Activated CD8-positive, alpha-beta memory T cell treated with anti-CD3 and anti-CD28 coated beads for 4 hours (primary cell): ENCODE data around the gene PYGO1.
"Not testable (repeated sequence)": the region's sequence is repeated elsewhere in the genome, so short reads cannot be mapped to it uniquely, and the experiment has no call there.

ENCODE experiments used
- DNase-seq, 2 donors: peaks; one replicate each; pipeline ENCODE4 v3.0.0-alpha.2; 2020; ENCODE audit warnings: low read depth in 2 of 2

PYGO1 gene

GRCh38 chr15:55564347-55565145 lies 23.6 kb downstream of the PYGO1 start:
- no peak for DNase-seq

DNA sequence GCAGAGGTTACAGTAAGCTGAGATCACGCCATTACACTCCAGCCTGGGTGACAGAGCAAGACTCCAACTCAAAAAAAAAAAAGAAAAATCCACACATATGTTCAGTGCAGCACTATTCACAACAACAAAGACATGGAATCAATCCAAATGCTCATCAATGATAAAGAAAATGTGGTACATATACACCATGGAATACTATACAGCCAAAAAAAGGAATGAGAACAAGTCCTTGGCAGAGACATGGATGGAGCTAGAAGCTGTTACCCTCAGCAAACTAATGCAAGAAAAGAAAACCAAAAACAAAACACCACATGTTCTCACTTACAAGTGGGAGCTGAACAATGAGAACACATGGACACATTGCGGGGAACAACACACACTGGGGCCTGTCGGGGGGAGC lies 25.5 kb downstream of the PYGO1 start:
- no peak for DNase-seq

GRCh38 chr15:55555089-55555488 lies 33.1 kb downstream of the PYGO1 start:
- no peak for DNase-seq

DNA sequence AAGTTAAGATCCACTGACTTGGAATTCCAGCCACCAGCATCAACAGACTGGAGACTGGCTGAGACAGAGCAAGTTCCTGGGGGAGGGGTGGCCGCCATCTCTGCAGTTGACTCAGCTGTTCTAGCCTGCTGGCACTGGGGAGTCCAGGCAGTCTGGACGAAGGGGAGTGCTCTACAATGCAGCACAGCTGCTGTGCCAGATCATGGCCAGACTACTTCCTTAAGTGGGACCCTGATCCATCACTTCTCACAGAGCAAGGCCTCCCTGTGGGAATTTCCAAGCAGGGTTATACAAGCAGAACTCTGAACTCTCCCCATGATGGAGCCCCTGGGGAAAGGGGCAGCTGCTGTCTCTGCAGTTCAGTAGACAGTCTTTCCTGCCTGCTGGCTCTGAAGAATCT lies 35.2 kb downstream of the PYGO1 start:
- no peak for DNase-seq

DNA sequence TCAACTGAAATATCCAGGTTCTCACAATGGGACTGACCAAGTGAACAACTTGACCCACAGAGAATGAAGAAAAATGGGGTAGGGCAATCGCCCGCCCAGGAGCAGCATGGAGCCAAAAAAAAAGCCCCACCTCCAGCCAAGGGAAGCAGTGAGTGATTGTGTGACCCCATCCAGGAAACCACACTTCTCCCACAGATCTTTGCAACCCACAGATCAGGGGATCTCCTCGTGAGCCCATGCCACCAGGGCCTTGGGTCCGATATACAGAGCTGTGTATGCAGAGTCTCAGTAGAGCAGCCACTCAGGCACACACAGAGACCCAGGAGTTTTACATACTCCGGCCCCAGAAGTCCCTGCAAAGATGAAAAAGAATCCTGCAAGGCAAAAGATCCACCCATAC lies 35.7 kb downstream of the PYGO1 start:
- no peak for DNase-seq

DNA sequence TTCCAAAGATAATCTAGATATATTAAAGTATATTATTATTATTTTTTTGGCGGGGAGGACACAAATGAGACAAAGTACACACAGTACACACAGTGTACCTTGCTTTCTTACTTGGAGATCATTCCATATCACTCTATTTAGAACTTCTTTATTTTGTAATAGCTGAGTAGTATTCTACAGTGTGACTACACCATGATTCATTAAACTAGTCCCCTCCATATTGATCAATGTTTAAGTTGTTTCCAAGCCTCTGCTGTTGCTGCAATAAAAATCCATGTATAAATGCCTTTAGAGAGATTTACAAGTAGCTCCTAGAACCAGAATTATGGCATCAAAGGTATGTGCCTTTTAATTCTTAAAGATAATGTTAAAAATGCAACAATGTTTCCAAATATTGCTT lies 38.8 kb downstream of the PYGO1 start:
- no peak for DNase-seq

DNA sequence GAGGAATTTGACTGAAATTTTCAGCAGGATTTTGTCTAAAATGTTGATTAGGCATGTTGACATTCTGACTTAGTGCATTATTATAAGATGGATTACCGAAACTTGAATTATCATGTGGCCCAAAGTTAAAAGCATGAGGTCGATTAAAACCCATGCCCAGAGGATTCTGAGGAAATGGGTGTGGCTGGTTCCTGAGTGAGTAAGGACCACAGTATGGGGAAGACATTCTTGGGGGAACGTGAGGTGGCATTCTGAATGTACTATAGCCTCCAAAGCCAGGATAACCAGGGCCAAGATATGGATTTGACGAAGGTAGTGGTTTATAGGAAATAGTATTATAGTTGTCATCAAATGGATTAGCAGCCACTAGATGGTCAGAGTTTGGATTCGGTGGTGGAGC lies 41.4 kb downstream of the PYGO1 start:
- no peak for DNase-seq

DNA sequence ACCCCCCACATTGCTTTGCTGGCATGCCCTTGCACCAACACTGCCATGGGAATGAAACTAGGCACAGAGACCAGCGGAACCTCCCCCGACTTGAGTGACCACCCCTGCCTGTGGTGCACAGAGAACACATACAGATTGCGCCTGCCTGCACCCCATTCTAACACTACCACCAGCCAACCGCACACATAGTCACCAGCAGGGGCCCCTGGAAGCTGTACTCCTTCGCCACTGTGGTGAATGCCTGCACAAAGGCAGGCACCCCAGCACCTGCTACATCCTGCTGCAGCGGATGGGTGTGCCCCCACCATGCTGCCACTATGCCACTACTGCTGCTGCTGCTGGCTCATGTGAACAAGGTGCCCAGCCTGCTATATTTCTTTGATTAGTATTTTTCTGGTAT lies 52.7 kb downstream of the PYGO1 start:
- no peak for DNase-seq

DNA sequence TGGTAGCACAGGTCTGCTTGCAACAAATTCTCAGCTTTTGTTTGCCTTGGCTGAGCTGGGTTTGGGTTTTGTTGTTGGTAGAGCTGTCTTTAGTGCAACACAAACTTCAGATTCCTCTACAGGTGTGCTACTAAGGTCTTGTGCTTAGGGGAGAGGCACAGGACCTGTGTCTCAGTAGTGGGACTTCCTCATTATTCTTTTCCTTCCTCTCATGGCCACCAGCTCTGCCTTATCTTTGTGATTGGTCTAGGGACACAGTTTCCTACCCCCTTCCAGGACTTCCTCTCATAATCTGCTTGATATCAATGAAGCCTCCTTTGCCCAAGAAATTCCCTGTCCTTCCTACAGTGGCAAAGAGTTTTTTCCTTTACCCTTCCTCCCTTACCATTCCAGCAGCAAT lies 55.2 kb downstream of the PYGO1 start:
- no peak for DNase-seq

DNA sequence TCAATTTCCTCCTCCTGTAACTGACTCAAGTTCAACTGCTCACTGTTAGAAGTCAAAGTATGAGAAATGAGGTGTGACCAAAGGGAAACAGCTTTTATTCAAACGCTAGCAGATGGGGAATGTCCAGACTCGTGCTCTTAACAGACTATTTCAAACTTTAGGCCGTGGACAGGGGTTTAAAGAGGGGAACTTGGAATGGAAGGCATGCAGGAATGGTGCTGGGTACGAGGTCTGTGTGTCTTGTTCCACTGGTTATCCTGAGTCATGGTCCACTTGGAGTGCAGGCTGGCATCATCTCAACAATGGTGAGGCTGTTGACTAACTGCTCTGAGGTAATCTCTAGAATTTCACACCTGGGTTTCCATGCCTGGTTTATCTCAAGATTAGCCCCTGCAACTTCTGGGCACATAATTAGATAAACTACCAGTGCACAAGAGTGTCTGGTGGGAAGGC lies 57.3 kb downstream of the PYGO1 start:
- DNase-seq = no peak

DNA sequence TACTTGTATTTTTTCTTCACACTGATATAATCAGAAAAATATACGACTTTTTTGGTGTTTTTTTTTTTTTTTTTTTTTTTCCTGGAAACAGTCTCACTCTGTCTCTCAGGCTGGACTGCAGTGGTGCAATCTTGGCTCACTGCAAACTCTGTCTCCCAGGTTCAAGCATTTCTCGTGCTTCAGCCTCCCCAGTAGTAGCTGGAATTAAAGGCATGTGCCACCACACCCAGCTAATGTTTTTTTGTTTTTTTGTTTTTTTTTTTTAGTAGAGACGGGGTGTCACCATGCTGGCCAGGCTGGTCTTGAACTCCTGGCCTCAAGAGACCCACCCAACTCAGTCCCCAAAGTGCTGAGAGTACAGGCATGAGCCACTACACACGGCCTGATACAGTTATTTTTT lies 59.3 kb downstream of the PYGO1 start:
- DNase-seq = no peak

DNA sequence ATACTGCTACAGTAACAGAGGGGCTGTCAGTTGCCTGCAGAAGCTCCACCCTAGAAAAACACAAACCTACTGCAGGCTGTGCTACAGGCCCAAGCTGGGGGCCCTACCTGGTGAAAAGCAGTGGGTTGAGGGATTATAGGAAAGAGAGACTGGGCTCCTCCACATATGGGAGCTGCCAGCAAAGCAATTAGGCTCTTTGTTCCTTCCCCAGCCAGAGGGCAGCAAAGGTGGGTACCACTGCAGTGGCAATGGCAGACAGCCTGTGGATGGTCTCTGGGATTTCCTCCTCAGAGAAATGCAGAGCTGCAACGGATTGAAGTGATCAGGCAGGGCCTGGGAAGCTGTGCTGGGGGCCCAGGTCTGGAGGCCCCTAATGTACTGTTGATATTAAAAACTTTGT lies 61.0 kb downstream of the PYGO1 start:
- DNase-seq = no peak

DNA sequence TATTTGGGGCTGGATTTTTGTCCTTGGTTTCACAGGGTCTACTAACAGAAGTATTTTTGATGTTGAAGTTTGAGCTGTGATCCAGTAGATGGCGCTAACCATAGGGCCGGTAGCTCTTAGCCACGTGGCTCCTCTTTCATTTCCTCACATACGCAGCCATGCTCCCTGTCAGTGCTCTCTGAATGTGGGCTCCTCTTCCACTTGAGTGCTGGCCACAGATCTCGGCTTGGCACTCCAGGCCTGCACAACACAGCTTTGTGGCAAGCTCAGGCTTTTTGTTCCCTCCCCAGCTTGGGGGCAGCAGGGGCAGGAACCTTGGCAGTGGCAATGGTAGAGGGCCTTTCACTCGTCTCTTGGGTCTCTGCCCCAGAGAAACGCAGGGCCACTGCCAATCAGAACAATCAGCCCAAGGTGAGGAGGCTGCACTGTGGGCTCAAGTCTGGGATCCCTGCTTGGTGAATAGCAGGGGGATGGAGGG lies 61.5 kb downstream of the PYGO1 start:
- DNase-seq = no peak

- no peak for DNase-seq
Observed at GRCh38 chr15:55522742-55523450, 65.2 kb downstream of the PYGO1 start.

- no peak for DNase-seq
Observed at GRCh38 chr15:55518641-55519040, 69.5 kb downstream of the PYGO1 start.

DNA sequence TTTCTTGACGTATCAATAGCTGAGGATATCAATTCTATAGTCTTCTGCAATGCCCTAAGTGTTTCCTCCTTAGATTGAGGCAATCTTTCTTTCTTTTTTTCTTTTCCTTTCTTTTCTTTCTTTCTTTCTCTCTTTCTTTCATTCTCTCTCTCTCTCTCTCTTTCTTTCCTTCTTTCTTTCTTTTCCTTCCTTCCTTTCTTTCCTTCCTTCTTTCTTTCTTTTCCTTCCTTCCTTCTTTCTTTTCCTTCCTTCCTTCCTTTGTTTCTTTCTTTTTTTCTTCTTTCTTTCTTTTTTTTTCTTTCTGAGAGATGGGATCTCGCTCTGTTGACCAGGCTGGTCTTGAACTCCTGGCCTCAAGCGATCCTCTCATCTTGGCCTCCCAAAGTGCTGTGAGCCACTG lies 70.1 kb downstream of the PYGO1 start:
- DNase-seq = no peak

- DNase-seq = no peak
Observed at GRCh38 chr15:55515991-55516776, 72.0 kb downstream of the PYGO1 start.

GRCh38 chr15:55515491-55515890 lies 72.7 kb downstream of the PYGO1 start:
- no peak for DNase-seq

DNA sequence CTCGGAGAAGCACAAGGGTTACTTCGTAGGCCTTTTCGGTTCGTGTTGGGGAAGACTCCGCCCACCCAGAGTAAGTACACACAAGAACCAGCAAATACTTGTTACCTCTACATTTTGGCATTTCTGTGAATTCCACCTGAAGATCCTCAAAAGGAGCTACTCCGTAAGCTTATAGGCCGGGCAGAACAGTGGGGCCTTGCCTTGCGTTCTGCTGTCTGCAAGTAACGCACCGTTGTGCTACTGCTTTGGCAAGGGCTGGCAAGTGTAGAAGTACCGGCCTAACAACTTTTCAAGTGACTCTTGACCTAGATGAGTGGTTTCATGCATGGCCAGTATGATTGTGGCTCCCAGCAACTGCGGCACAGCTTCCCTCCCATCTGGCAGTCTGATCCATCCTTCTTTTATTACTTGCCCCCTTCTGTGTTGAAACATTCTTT lies 73.7 kb downstream of the PYGO1 start:
- no peak for DNase-seq

DNA sequence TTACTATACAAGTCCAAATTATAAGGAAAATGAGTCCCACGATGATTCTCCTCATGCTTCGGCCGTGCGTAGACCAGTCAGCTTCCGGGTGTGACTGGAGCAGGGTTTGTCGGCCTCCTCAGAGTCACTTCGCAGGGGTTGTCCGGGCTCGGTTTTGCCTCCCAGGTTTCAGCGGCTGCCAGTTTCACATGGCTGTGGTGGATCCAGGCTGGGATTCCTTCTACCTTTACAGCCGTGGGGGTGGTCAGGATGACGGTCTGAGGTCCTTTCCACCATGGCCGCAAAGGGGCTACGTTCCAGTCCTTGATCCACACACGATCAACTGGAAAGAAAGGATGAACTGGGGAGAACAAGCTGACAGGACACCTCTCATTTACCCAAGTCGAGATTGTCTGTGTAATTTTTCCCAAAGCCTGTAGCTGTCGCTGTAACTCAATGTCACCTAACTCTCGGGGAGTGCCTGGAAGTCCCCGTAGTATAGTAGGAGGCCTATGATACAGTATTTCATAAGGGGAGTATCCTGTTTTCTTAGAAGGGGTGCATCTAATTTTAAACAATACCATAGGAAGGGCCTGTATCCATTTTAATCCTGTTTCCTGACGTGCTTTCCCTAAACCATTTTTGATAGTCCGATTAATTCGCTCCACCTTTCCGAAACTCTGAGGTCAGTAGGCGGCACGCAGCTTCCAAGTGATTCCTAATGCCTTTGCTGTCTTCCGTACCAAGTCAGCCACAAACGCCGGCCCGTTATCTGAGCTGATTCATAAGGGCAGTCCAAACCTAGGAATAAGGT lies 74.3 kb downstream of the PYGO1 start:
- not testable (repeated sequence) for DNase-seq

DNA sequence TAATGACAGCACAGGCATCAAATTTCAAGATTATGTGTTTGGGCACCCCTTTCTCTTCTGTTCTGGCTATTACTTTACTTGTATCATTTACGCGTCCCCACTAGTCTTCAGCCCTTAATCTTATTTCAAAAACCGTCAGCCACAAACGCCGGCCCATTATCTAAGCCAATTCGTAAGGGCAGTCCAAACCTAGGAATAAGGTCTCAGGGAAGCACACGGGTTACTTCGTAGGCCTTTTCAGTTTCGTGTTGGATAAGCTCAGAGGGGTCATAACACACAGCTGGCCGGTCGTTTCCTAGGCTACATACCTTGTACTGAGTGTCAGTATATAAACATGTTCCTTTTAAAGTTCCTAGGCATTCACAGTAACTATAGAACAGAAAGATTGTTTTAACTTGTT lies 75.0 kb downstream of the PYGO1 start:
- DNase-seq = no peak

GRCh38 chr15:55507567-55507966 lies 80.6 kb downstream of the PYGO1 start:
- DNase-seq = no peak
